H9 (cell line): ENCODE results near the gene SMYD4. TPM values are rescaled to one million over a fixed set of nuclear protein-coding genes. Genes with fewer than 3 reads are reported as not detected.

Experiments used
- DNase-seq: peaks from one replicate; pipeline ENCODE4 v3.0.0-alpha.2; 2017
- H2AFZ ChIP-seq: one replicate; pipeline ENCODE4 v1.6.1; 2013; ENCODE audit warnings: mild to moderate bottlenecking, low read length, control low read depth, moderate library complexity
- H2AK5ac ChIP-seq: 2 replicates; pipeline ENCODE4 v1.6.1; 2013; ENCODE audit warnings: low read length, control low read depth, mixed read lengths; ENCODE audit not compliant: insufficient read length
- H2BK120ac ChIP-seq: one replicate; pipeline ENCODE4 v1.6.1; 2013; ENCODE audit warnings: low read depth, mild to moderate bottlenecking, low read length, control low read depth, inconsistent platforms; ENCODE audit not compliant: poor library complexity, severe bottlenecking
- H2BK12ac ChIP-seq: 2 replicates; pipeline ENCODE4 v1.6.1; 2013; ENCODE audit warnings: low read length, control low read depth, mixed read lengths, low read depth; ENCODE audit not compliant: insufficient read length
- H2BK15ac ChIP-seq: 2 replicates; pipeline ENCODE4 v1.6.1; 2013; ENCODE audit warnings: low read depth, low read length, control low read depth
- H2BK20ac ChIP-seq: one replicate; pipeline ENCODE4 v1.6.1; 2013; ENCODE audit warnings: low read depth, mild to moderate bottlenecking, low read length, control low read depth, inconsistent platforms; ENCODE audit not compliant: poor library complexity, severe bottlenecking
- H2BK5ac ChIP-seq: 2 replicates; pipeline ENCODE4 v1.6.1; 2013; ENCODE audit warnings: low read length, control low read depth, mixed read lengths; ENCODE audit not compliant: insufficient read length
- H3K14ac ChIP-seq: 2 replicates; pipeline ENCODE4 v1.6.1; 2013; ENCODE audit warnings: low read length, control low read depth; ENCODE audit not compliant: insufficient read depth
- H3K18ac ChIP-seq: 2 replicates; pipeline ENCODE4 v1.6.1; 2013; ENCODE audit warnings: low read depth, mild to moderate bottlenecking, mixed read lengths, low read length, control low read depth; ENCODE audit not compliant: insufficient read length
- H3K23ac ChIP-seq: 2 replicates; pipeline ENCODE4 v1.6.1; 2013; ENCODE audit warnings: low read length, control low read depth, mixed read lengths, low read depth; ENCODE audit not compliant: insufficient read length
- H3K23me2 ChIP-seq: 2 replicates; pipeline ENCODE4 v1.6.1; 2013; ENCODE audit warnings: low read depth, mild to moderate bottlenecking, mixed read lengths, low read length, control low read depth; ENCODE audit not compliant: insufficient read length, poor library complexity, severe bottlenecking
- H3K27ac ChIP-seq: 2 replicates; pipeline ENCODE4 v1.5.1; 2013; ENCODE audit warnings: low read length, control low read depth, mixed read lengths, low read depth; ENCODE audit not compliant: insufficient read length
- H3K27me3 ChIP-seq: 2 replicates; pipeline ENCODE4 v1.6.1; 2013; ENCODE audit warnings: low read length, control low read depth, inconsistent platforms; ENCODE audit not compliant: insufficient read depth
- H3K4ac ChIP-seq: 2 replicates; pipeline ENCODE4 v1.6.1; 2013; ENCODE audit warnings: low read depth, mild to moderate bottlenecking, control low read depth, inconsistent platforms, low read length, moderate library complexity
- H3K4me1 ChIP-seq: 2 replicates; pipeline ENCODE4 v1.6.1; 2013; ENCODE audit warnings: low read length, control low read depth, inconsistent platforms; ENCODE audit not compliant: insufficient read depth
- H3K4me2 ChIP-seq: 2 replicates; pipeline ENCODE4 v1.6.1; 2013; ENCODE audit warnings: low read length, control low read depth, mixed read lengths; ENCODE audit not compliant: insufficient read length, insufficient read depth
- H3K56ac ChIP-seq: 2 replicates; pipeline ENCODE4 v1.6.1; 2013; ENCODE audit warnings: low read depth, mild to moderate bottlenecking, mixed read lengths, low read length, control low read depth; ENCODE audit not compliant: insufficient read length
- H3K79me1 ChIP-seq: 2 replicates; pipeline ENCODE4 v1.6.1; 2013; ENCODE audit warnings: low read depth, mild to moderate bottlenecking, moderate library complexity, low read length, control low read depth, inconsistent platforms; ENCODE audit not compliant: insufficient read depth, poor library complexity, severe bottlenecking
- H3K79me2 ChIP-seq: 2 replicates; pipeline ENCODE4 v1.6.1; 2013; ENCODE audit warnings: low read length, control low read depth, inconsistent platforms; ENCODE audit not compliant: insufficient read depth
- H3K9ac ChIP-seq: 2 replicates; pipeline ENCODE4 v1.6.1; 2013; ENCODE audit warnings: low read length, control low read depth, mixed read lengths; ENCODE audit not compliant: insufficient read length; ENCODE audit errors: extremely low read depth
- H3K9me3 ChIP-seq: one replicate; pipeline ENCODE4 v1.6.1; 2013; ENCODE audit warnings: low read depth, low read length, inconsistent platforms; ENCODE audit not compliant: control insufficient read depth
- H3T11ph ChIP-seq: one replicate; pipeline ENCODE4 v1.6.1; 2013; ENCODE audit warnings: mild to moderate bottlenecking, low read length, control low read depth, inconsistent platforms
- H4K20me1 ChIP-seq: one replicate; pipeline ENCODE4 v1.6.1; 2013; ENCODE audit not compliant: control insufficient read depth, insufficient read length, insufficient read depth
- H4K5ac ChIP-seq: 2 replicates; pipeline ENCODE4 v1.6.1; 2013; ENCODE audit warnings: low read depth, mild to moderate bottlenecking, mixed read lengths, low read length, control low read depth; ENCODE audit not compliant: insufficient read length
- H4K8ac ChIP-seq: replicated peaks from 2 replicates; pipeline ENCODE4 v1.6.1; 2013; ENCODE audit warnings: low read length, control low read depth, mixed read lengths, low read depth; ENCODE audit not compliant: insufficient read length
- H4K91ac ChIP-seq: 2 replicates; pipeline ENCODE4 v1.6.1; 2013; ENCODE audit warnings: low read depth, mild to moderate bottlenecking, moderate library complexity, mixed read lengths, low read length, control low read depth; ENCODE audit not compliant: insufficient read length
- H3K27ac Mint-ChIP-seq, 3 experiments: 2 replicates in 2 of 3; 3 replicates in 1 of 3; pipeline ENCODE4 v1.8.0; 2020 to 2021; ENCODE audit warnings: mixed read lengths in 3 of 3, mild to moderate bottlenecking in 1 of 3, moderate library complexity in 1 of 3
- H3K27me3 Mint-ChIP-seq: 2 replicates; pipeline ENCODE4 v1.8.0; 2021; ENCODE audit warnings: low read depth, mild to moderate bottlenecking, moderate library complexity, mixed read lengths
- H3K36me3 Mint-ChIP-seq, 3 experiments: 2 replicates in 2 of 3; 3 replicates in 1 of 3; pipeline ENCODE4 v1.8.0; 2020 to 2021; ENCODE audit warnings: low read depth in 3 of 3, mixed read lengths in 3 of 3; ENCODE audit not compliant: insufficient read depth in 1 of 3
- H3K4me1 Mint-ChIP-seq, 2 experiments: 2 replicates each; pipeline ENCODE4 v1.8.0; 2020; ENCODE audit warnings: mixed read lengths in 2 of 2
- H3K4me3 Mint-ChIP-seq, 2 experiments: 2 replicates in 1 of 2; 3 replicates in 1 of 2; pipeline ENCODE4 v1.8.0; 2020 to 2021; ENCODE audit warnings: mild to moderate bottlenecking in 2 of 2, mixed read lengths in 2 of 2, moderate library complexity in 1 of 2
- H3K9me3 Mint-ChIP-seq, 2 experiments: 2 replicates in 1 of 2; 3 replicates in 1 of 2; pipeline ENCODE4 v1.8.0; 2020; ENCODE audit warnings: mild to moderate bottlenecking in 2 of 2, mixed read lengths in 2 of 2, moderate library complexity in 1 of 2
- CTCF ChIP-seq: fragments of 200-600 bp; sonication (generic); conservative IDR thresholded peaks from 3 replicates; pipeline ENCODE4 v1.8.0; 2021; ENCODE audit warnings: antibody characterized with exemption, mild to moderate bottlenecking
- WGBS: extraction: QIAGEN DNeasy Blood & Tissue Kit; methylation state at CpG from one replicate; pipeline ENCODE4 v1.1.7; 2013; ENCODE audit warnings: missing lambda C conversion rate, low lambda C conversion rate, mixed read lengths; ENCODE audit not compliant: insufficient read length; ENCODE audit errors: extremely low coverage; 5-methylcytosine and 5-hydroxymethylcytosine counted together
- total RNA-seq: library from RNA; stranded (reverse); gene quantifications from 2 replicates; pipeline ENCODE4 v1.2.1, GENCODE V29; 2021

Gene SMYD4
- total RNA-seq, 1 experiment from 2014 or later, result 28.8 TPM

- Histone ChIP-seq H3K9ac (no peak overlapping the region), H4K8ac (no peak overlapping the region)
- DNase-seq, result no peak
These were observed 21.1 kb downstream of the SMYD4 start for GRCh38 chr17:1808644-1809043.

More at GRCh38 chr17:1808644-1809043, 21.1 kb downstream of the SMYD4 start:
- Histone ChIP-seq H2AFZ (no peak overlapping the region), H3K56ac (no peak overlapping the region), H3K27me3 (no peaks in the 10 kb centered on the region), H3K23me2 (no peaks in the 10 kb centered on the region), H3K18ac (no peak overlapping the region), H4K5ac (no peak overlapping the region), H4K91ac (no peak overlapping the region), H3K79me1 (peaks cover 3% of the 10 kb centered on the region), H2BK120ac (no peak overlapping the region), H3K23ac (no peak overlapping the region), H3K4me1 (no peaks in the 10 kb centered on the region), H2BK20ac (no peak overlapping the region), H2AK5ac (no peak overlapping the region), H2BK5ac (no peak overlapping the region), H4K20me1 (no peaks in the 10 kb centered on the region), H3K14ac (no peak overlapping the region), H3K27ac (no peak overlapping the region), H3K4ac (no peak overlapping the region), H3K79me2 (no peaks in the 10 kb centered on the region), H3K4me2 (no peak overlapping the region), H3K9me3 (no peaks in the 10 kb centered on the region), H2BK12ac (no peak overlapping the region), H2BK15ac (no peak overlapping the region), H3T11ph (no peak overlapping the region)
- H3K36me3 Mint-ChIP-seq, result peaks cover 14 to 54% (median 37%) of the 10 kb centered on the region in 3 experiments
- H3K4me3 Mint-ChIP-seq, result no peak overlapping the region
- H3K27me3 Mint-ChIP-seq, result no peaks in the 10 kb centered on the region
- H3K4me1 Mint-ChIP-seq, result no peaks in the 10 kb centered on the region
- H3K27ac Mint-ChIP-seq, result no peak overlapping the region
- TF ChIP-seq CTCF, result no peak
- H3K9me3 Mint-ChIP-seq, result no peaks in the 10 kb centered on the region
- no CpG with 5 or more reads among the region's 2 CpGs for WGBS
